ENCODE measurements around the gene ZFPL1.

ZFPL1 gene

GRCh38 chr11:65063532-65063931 lies 20.5 kb upstream of the ZFPL1 start:
- TF ChIP-seq MYC (IDR thresholded peaks at IDR 0.05; ENCODE audit: low read depth, low read length) (no peak), MAX (IDR thresholded peaks at IDR 0.05; ENCODE audit: low read depth, low read length) (no peak), CTCF (IDR thresholded peaks at IDR 0.05; ENCODE audit: low read depth, low read length) (no peak), POLR2A (IDR thresholded peaks at IDR 0.05; ENCODE audit: extremely low read depth, insufficient read length) (no peak)
- DNase-seq (ENCODE audit: low read depth), result no peak

GRCh38 chr11:65064847-65065240 lies 19.2 kb upstream of the ZFPL1 start:
- DNase-seq (ENCODE audit: low read depth), result no peak
- no peak overlapping the region for H3K4me3 ChIP-seq (ENCODE audit: low read depth, low read length)
- TF ChIP-seq MAX (IDR thresholded peaks at IDR 0.05; ENCODE audit: low read depth, low read length) (no peak), MYC (IDR thresholded peaks at IDR 0.05; ENCODE audit: low read depth, low read length) (no peak), POLR2A (IDR thresholded peaks at IDR 0.05; ENCODE audit: extremely low read depth, insufficient read length) (no peak), CTCF (IDR thresholded peaks at IDR 0.05; ENCODE audit: low read depth, low read length) (no peak)

More at GRCh38 chr11:65063532-65063931, 20.5 kb upstream of the ZFPL1 start:
- no peak overlapping the region for H3K4me3 ChIP-seq (ENCODE audit: low read depth, low read length)

GRCh38 chr11:65065851-65066250 lies 18.2 kb upstream of the ZFPL1 start:
- DNase-seq (ENCODE audit: low read depth), result no peak
- TF ChIP-seq CTCF (IDR thresholded peaks at IDR 0.05; ENCODE audit: low read depth, low read length), result no peak
- no peak for TF ChIP-seq MYC (IDR thresholded peaks at IDR 0.05; ENCODE audit: low read depth, low read length)
- no peak for TF ChIP-seq POLR2A (IDR thresholded peaks at IDR 0.05; ENCODE audit: extremely low read depth, insufficient read length)
- no peak for TF ChIP-seq MAX (IDR thresholded peaks at IDR 0.05; ENCODE audit: low read depth, low read length)
- no peak overlapping the region for H3K4me3 ChIP-seq (ENCODE audit: low read depth, low read length)

GRCh38 chr11:65066315-65066714 lies 17.7 kb upstream of the ZFPL1 start:
- H3K4me3 ChIP-seq (ENCODE audit: low read depth, low read length), result no peak overlapping the region
- no peak for DNase-seq (ENCODE audit: low read depth)
- no peak for TF ChIP-seq MAX (IDR thresholded peaks at IDR 0.05; ENCODE audit: low read depth, low read length)

- TF ChIP-seq MYC (IDR thresholded peaks at IDR 0.05; ENCODE audit: low read depth, low read length) (no peak), CTCF (IDR thresholded peaks at IDR 0.05; ENCODE audit: low read depth, low read length) (no peak), MAX (IDR thresholded peaks at IDR 0.05; ENCODE audit: low read depth, low read length) (no peak), POLR2A (IDR thresholded peaks at IDR 0.05; ENCODE audit: extremely low read depth, insufficient read length) (no peak)
- H3K4me3 ChIP-seq (ENCODE audit: low read depth, low read length), result no peak overlapping the region
- no peak for DNase-seq (ENCODE audit: low read depth)
Observed at GRCh38 chr11:65066805-65067291, 17.2 kb upstream of the ZFPL1 start.

- no peak for DNase-seq (ENCODE audit: low read depth)
- TF ChIP-seq MYC (IDR thresholded peaks at IDR 0.05; ENCODE audit: low read depth, low read length), result no peak
- no peak for TF ChIP-seq MAX (IDR thresholded peaks at IDR 0.05; ENCODE audit: low read depth, low read length)
- TF ChIP-seq CTCF (IDR thresholded peaks at IDR 0.05; ENCODE audit: low read depth, low read length), result no peak
- TF ChIP-seq POLR2A (IDR thresholded peaks at IDR 0.05; ENCODE audit: extremely low read depth, insufficient read length), result no peak
- no peak overlapping the region for H3K4me3 ChIP-seq (ENCODE audit: low read depth, low read length)
Observed at GRCh38 chr11:65067446-65067845, 16.6 kb upstream of the ZFPL1 start.
